Activated naive CD8-positive, alpha-beta T cell treated with anti-CD3 and anti-CD28 coated beads, Interleukin-2, amount 10 ng/mL, durations not matched to agents 7 days and 5 days (primary cell): ENCODE data around the gene PMF1. TPM values are rescaled to one million over a fixed set of nuclear protein-coding genes. Genes with fewer than 3 reads are reported as not detected.

Source experiments
- ATAC-seq: fragments of 150-1000 bp; cut with Tn5 transposase; one replicate; pipeline ENCODE4 v1.10.0; 2021; ENCODE audit warnings: low read depth, moderate library complexity
- POLR2A ChIA-PET: fragments of 350-600 bp; sonication (Branson Sonifier 250); formaldehyde crosslinking; loops from one replicate; lab custom pipeline; 2021; ENCODE audit warnings: antibody characterized with exemption; lab: Charles Lee
- DNase-seq: peaks from one replicate; pipeline ENCODE4 v3.0.0; 2021
- H3K27ac Mint-ChIP-seq: one replicate; pipeline ENCODE4 v1.8.0; 2022; ENCODE audit warnings: mild to moderate bottlenecking, mixed read lengths
- H3K27me3 Mint-ChIP-seq: one replicate; pipeline ENCODE4 v1.8.0; 2022; ENCODE audit warnings: mild to moderate bottlenecking, moderate library complexity, mixed read lengths
- H3K36me3 Mint-ChIP-seq: one replicate; pipeline ENCODE4 v1.8.0; 2021; ENCODE audit warnings: mild to moderate bottlenecking, mixed read lengths
- H3K4me1 Mint-ChIP-seq: one replicate; pipeline ENCODE4 v1.8.0; 2021; ENCODE audit warnings: mixed read lengths
- H3K4me3 Mint-ChIP-seq: one replicate; pipeline ENCODE4 v1.8.0; 2022; ENCODE audit warnings: mild to moderate bottlenecking, moderate library complexity, mixed read lengths
- H3K9me3 Mint-ChIP-seq: one replicate; pipeline ENCODE4 v1.8.0; 2021; ENCODE audit warnings: mixed read lengths
- total RNA-seq, 2 experiments: library from RNA; stranded (reverse); gene quantifications; one replicate each; pipeline ENCODE4 v1.2.3, GENCODE V29; 2021

The PMF1 gene
- total RNA-seq, 2 experiments from 2014 or later = 66.2 to 71.2 TPM

DNA sequence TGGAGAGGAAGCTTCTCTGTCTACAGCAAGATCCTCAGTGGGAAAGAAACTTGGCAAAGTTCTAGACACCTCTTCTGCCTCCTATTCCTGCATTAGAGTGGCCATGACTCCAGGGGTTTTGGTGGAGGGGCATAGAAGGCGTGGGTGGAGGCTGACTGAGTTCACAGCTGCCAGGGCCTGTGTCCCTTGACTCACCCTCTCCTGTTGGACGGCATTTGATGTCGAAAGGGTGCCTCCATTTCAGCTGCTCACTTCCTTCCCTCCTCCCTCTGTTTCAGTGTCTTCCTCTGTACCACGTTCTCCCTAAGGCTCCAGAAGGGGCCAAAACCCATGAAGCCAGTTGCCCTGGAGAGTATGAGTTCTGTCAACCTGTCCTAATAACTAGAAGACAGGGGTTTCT lies 72.0 kb downstream of the PMF1 start:
- Mint-ChIP-seq H3K27ac (no peak overlapping the region), H3K4me3 (no peak overlapping the region), H3K36me3 (peaks cover 9% of the 10 kb centered on the region), H3K9me3 (no peaks in the 10 kb centered on the region), H3K27me3 (no peaks in the 10 kb centered on the region), H3K4me1 (peaks cover 27% of the 10 kb centered on the region)
- ATAC-seq (no peak), DNase-seq (no peak)
- POLR2A ChIA-PET = no interaction called here

GRCh38 chr1:156285437-156285836 lies 72.6 kb downstream of the PMF1 start:
- POLR2A ChIA-PET = no interaction called here
- DNase-seq (no peak), ATAC-seq (no peak)

GRCh38 chr1:156286061-156286460 lies 73.3 kb downstream of the PMF1 start:
- H3K4me1 Mint-ChIP-seq = peaks cover 15% of the 10 kb centered on the region
- H3K27me3 Mint-ChIP-seq = no peaks in the 10 kb centered on the region
- H3K4me3 Mint-ChIP-seq = no peak overlapping the region
- DNase-seq (no peak), ATAC-seq (no peak)
- POLR2A ChIA-PET = no interaction called here
- no peak overlapping the region for H3K27ac Mint-ChIP-seq
- no peaks in the 10 kb centered on the region for H3K9me3 Mint-ChIP-seq
- peaks cover 9% of the 10 kb centered on the region for H3K36me3 Mint-ChIP-seq

More at GRCh38 chr1:156285437-156285836, 72.6 kb downstream of the PMF1 start:
- peaks cover 9% of the 10 kb centered on the region for H3K36me3 Mint-ChIP-seq
- no peak overlapping the region for H3K27ac Mint-ChIP-seq
- H3K9me3 Mint-ChIP-seq = no peaks in the 10 kb centered on the region
- no peaks in the 10 kb centered on the region for H3K27me3 Mint-ChIP-seq
- H3K4me1 Mint-ChIP-seq = peaks cover 21% of the 10 kb centered on the region
- no peak overlapping the region for H3K4me3 Mint-ChIP-seq

Other genes starting within 250 kb of the PMF1 start
- gene ARHGEF2, start 234.5 kb upstream of the PMF1 start, total RNA-seq = 100 to 1,000 TPM; 151 to 155 TPM
- gene SSR2, start 192.1 kb upstream of the PMF1 start, total RNA-seq = 100 to 1,000 TPM; 204 to 205 TPM
- 10 to 100 TPM; 31.9 to 37.9 TPM for gene UBQLN4, start 159.2 kb upstream of the PMF1 start, total RNA-seq
- gene LAMTOR2, start 158.2 kb upstream of the PMF1 start, total RNA-seq = 10 to 100 TPM; 50.9 to 52.6 TPM
- gene RAB25, start 151.8 kb upstream of the PMF1 start, total RNA-seq = under 1 TPM; 0.86 to 0.91 TPM
- under 1 TPM; 0.09 to 0.11 TPM for gene MEX3A, start 130.5 kb upstream of the PMF1 start, total RNA-seq
- 10 to 100 TPM; 11.7 to 13.0 TPM for gene LMNA, start 98.3 kb upstream of the PMF1 start, total RNA-seq
- gene SEMA4A, start 59.4 kb upstream of the PMF1 start, total RNA-seq = 10 to 100 TPM in 1 of 2 experiments, 1 to 10 TPM in 1; 9.8 to 10.2 TPM
- 10 to 100 TPM; 30.9 to 35.3 TPM for gene SLC25A44, start 18.9 kb upstream of the PMF1 start, total RNA-seq
- 1 to 10 TPM; 3.3 to 4.8 TPM for gene BGLAP, start 29.2 kb downstream of the PMF1 start, total RNA-seq
- 1 to 10 TPM; 7.0 TPM for gene PAQR6, start 35.0 kb downstream of the PMF1 start, total RNA-seq
- 10 to 100 TPM; 72.3 to 76.4 TPM for gene SMG5, start 69.8 kb downstream of the PMF1 start, total RNA-seq
- gene TMEM79, start 71.3 kb downstream of the PMF1 start, total RNA-seq = 10 to 100 TPM; 12.3 to 12.8 TPM
- 10 to 100 TPM; 27.5 to 27.8 TPM for gene GLMP, start 82.7 kb downstream of the PMF1 start, total RNA-seq
- gene VHLL, start 86.3 kb downstream of the PMF1 start, total RNA-seq = not detected
- 100 to 1,000 TPM; 163 to 165 TPM for gene CCT3, start 125.3 kb downstream of the PMF1 start, total RNA-seq
- gene TSACC, start 125.5 kb downstream of the PMF1 start, total RNA-seq = not detected
- gene RHBG, start 156.2 kb downstream of the PMF1 start, total RNA-seq = not detected